HFFc6 (cell line): Measurements from ENCODE around the gene USP17L30. TPM values are rescaled to one million over a fixed set of nuclear protein-coding genes. Genes with fewer than 3 reads are reported as not detected.
"Not testable (repeated sequence)": the region's sequence is repeated elsewhere in the genome, so short reads cannot be mapped to it uniquely, and the experiment has no call there.

Experiments
- DNase-seq: peaks from one replicate; pipeline ENCODE4 v3.0.0-alpha.2; 2018
- H3K27ac Mint-ChIP-seq: 2 replicates; pipeline ENCODE4 v1.8.0; 2020; ENCODE audit warnings: mild to moderate bottlenecking, mixed read lengths
- H3K27me3 Mint-ChIP-seq: 2 replicates; pipeline ENCODE4 v1.8.0; 2021; ENCODE audit warnings: mild to moderate bottlenecking, moderate library complexity, mixed read lengths; ENCODE audit not compliant: insufficient read depth
- H3K36me3 Mint-ChIP-seq: 2 replicates; pipeline ENCODE4 v1.8.0; 2021; ENCODE audit warnings: low read depth, mixed read lengths
- H3K4me1 Mint-ChIP-seq: 2 replicates; pipeline ENCODE4 v1.8.0; 2020; ENCODE audit warnings: low read depth, mixed read lengths
- H3K4me3 Mint-ChIP-seq: 2 replicates; pipeline ENCODE4 v1.8.0; 2020; ENCODE audit warnings: mild to moderate bottlenecking, moderate library complexity, mixed read lengths
- H3K9me3 Mint-ChIP-seq: 2 replicates; pipeline ENCODE4 v1.8.0; 2020; ENCODE audit warnings: mild to moderate bottlenecking, mixed read lengths
- total RNA-seq, 6 experiments: library from RNA; stranded (reverse); fragmentation: NEBNext Ultra II Directional; extraction: Animal tissue kit (Norgen Biotek cat#: 25700); gene quantifications; 2 replicates in 1 of 6; 3 replicates in 5 of 6; pipeline ENCODE4 v1.2.3, GENCODE V29; 2021
- TF ChIP-seq, protein P1 (sequence below): fragments of 200-600 bp; sonication (generic); IDR thresholded peaks from 2 replicates; pipeline ENCODE4 v1.5.0; 2021; ENCODE audit warnings: antibody characterized with exemption, mild to moderate bottlenecking

USP17L30 gene
- total RNA-seq, 6 experiments from 2014 or later, result not detected

DNA sequence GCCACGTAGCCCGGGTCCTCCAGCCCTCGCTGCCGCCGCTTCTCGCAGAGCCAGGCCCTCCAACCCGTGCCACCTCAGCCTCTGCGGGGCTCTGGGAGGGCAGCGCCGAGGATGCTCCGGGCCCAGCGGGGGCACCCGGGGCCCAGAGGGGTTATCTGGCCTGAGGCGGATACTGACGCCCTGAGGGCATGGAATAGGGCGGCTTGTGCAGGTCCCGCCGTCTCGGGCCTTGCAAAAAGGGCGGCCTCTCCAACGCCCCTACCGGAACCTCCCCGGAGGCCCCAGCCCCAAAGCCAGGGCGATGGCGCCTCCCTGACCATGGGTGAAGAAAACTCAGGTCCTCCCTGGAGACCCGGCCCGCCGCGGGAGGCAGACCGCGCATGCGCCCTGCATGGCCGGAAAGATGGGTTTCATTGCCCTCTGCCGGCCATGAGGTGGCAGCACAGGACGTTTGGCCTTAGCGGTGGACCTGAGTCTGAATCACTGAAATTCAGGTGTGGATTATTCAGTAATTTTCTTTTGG is 18.1 kb downstream of the USP17L30 start:
- not testable (repeated sequence) for H3K4me3 Mint-ChIP-seq, H3K4me1 Mint-ChIP-seq

DNA sequence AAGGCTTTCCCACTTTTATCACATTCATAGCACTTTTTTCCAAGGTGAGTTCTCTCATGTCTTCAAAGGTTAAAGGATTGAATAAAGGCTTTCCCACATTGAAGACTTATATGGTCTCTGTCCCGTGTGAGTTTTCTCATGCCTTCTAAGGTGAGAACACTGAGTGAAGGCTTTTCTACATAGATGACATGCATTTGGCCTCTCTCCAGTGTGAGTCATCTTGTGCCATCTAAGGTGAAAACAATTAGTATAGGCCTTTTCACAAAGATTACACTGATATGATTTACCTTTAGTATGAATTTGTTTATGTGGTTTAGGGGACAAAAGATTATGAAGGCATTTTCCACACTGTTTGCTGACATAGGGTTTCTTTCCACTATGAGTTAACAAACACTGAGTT is 21.2 kb downstream of the USP17L30 start:
- DNase-seq, result no peak
- Mint-ChIP-seq H3K4me3 (no peak overlapping the region), H3K36me3 (no peaks in the 10 kb centered on the region), H3K27me3 (no peaks in the 10 kb centered on the region), H3K9me3 (peaks cover 16% of the 10 kb centered on the region), H3K27ac (no peak overlapping the region), H3K4me1 (no peaks in the 10 kb centered on the region)
- TF ChIP-seq, protein P1, sequence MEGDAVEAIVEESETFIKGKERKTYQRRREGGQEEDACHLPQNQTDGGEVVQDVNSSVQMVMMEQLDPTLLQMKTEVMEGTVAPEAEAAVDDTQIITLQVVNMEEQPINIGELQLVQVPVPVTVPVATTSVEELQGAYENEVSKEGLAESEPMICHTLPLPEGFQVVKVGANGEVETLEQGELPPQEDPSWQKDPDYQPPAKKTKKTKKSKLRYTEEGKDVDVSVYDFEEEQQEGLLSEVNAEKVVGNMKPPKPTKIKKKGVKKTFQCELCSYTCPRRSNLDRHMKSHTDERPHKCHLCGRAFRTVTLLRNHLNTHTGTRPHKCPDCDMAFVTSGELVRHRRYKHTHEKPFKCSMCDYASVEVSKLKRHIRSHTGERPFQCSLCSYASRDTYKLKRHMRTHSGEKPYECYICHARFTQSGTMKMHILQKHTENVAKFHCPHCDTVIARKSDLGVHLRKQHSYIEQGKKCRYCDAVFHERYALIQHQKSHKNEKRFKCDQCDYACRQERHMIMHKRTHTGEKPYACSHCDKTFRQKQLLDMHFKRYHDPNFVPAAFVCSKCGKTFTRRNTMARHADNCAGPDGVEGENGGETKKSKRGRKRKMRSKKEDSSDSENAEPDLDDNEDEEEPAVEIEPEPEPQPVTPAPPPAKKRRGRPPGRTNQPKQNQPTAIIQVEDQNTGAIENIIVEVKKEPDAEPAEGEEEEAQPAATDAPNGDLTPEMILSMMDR, result no peak

More for the DNA sequence above, 18.1 kb downstream of the USP17L30 start:
- TF ChIP-seq, protein P1, result peak; percentile 73
- not testable (repeated sequence) for H3K36me3 Mint-ChIP-seq, H3K27me3 Mint-ChIP-seq, H3K27ac Mint-ChIP-seq
- peaks cover 29% of the 10 kb centered on the region for H3K9me3 Mint-ChIP-seq
- DNase-seq, result peak; percentile 22

DNA sequence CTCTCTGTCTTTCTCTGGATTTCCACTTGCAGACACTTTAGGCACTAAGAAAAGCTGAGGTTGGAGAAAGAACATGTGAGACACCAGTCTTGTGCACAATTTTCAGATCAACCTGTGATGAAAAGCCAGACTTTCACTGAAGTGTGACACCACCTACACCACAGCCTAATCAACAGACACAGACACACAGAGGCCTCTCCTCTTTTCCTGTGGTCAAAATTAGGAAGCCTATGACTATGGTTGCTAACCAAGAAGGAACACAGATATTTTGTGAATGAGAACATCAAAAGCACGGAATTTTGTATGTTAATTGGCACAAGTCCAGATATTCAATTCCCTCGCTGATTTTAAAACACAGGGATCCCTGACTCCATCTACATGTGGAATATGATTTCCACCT is 26.1 kb downstream of the USP17L30 start:
- not testable (repeated sequence) for DNase-seq, H3K36me3 Mint-ChIP-seq, H3K4me1 Mint-ChIP-seq, H3K27me3 Mint-ChIP-seq, H3K4me3 Mint-ChIP-seq, H3K27ac Mint-ChIP-seq
- H3K9me3 Mint-ChIP-seq, result peaks cover 16% of the 10 kb centered on the region; the same call in 1 of the 2 replicates

DNA sequence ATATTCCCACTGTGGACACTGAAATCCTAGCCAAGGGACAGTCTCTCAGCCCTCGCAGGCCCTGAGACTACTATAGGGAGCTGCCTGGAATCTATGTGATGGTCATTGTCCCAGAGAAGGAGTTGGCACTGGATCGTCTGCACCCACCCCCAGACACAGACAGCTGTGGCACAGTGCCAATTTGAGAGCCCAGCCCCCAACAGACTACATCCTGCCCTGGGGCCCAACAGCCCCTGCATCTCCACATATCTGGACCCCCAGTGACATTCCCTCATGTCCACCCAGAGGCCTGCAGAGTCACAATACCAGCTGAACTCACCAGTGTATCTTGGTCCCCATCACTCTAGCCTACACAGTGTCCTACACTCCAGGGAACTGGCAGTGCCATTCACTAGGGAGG is 42.8 kb downstream of the USP17L30 start:
- H3K4me1 Mint-ChIP-seq, H3K36me3 Mint-ChIP-seq, DNase-seq, H3K4me3 Mint-ChIP-seq, H3K27ac Mint-ChIP-seq, H3K27me3 Mint-ChIP-seq: not testable (repeated sequence)
- H3K9me3 Mint-ChIP-seq, result peaks cover 47% of the 10 kb centered on the region

DNA sequence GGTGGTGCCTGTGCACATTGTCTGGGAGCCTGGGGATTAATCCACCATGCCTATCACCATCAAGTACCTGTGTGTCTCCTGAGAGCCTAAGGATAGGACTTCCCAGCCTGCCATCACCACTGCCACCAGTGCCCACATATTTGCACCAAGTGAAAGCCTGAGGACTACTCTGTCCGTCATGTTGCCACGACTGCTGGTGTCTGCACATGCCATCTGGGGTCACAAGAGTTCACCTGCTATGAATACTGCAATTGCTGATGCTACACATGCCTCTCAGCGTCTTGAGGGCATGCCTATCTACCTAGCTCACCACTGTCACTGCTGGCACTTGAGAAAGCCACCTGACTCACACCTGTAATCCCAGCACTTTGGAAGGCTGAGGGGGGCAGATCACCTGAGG is 43.6 kb downstream of the USP17L30 start:
- H3K27me3 Mint-ChIP-seq, result not testable (repeated sequence)
- peaks cover 47% of the 10 kb centered on the region for H3K9me3 Mint-ChIP-seq

DNA sequence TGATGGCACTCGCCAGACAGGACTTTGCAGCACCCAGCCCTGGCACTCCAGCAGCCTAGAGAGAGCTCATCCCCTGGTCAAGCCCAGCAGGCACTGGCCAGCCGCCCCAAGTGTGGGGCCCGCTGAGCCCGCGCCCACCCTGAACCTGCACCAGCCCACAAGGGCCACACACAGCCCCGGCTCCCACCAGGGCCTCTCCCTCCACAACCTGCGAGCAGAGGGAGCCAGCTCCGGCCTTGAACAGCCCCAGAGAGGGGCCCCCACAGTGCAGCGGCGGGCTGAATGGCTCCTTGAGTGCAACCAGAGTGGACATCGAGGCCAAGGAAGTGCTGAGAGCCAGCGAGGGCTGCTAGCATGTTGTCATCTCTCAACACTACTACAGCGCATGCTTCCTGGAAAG is 46.9 kb downstream of the USP17L30 start:
- no peaks in the 10 kb centered on the region for H3K27me3 Mint-ChIP-seq
- no peak overlapping the region for H3K4me3 Mint-ChIP-seq
- TF ChIP-seq, protein P1, result no peak
- no peak overlapping the region for H3K27ac Mint-ChIP-seq
- no peaks in the 10 kb centered on the region for H3K4me1 Mint-ChIP-seq
- DNase-seq, result no peak
- H3K36me3 Mint-ChIP-seq, result no peaks in the 10 kb centered on the region; the same call in 1 of the 2 replicates
- H3K9me3 Mint-ChIP-seq, result peaks cover 66% of the 10 kb centered on the region

More for the DNA sequence above, 43.6 kb downstream of the USP17L30 start:
- not testable (repeated sequence) for H3K4me1 Mint-ChIP-seq, DNase-seq, H3K36me3 Mint-ChIP-seq, H3K4me3 Mint-ChIP-seq, H3K27ac Mint-ChIP-seq

Other genes starting within 250 kb of the USP17L30 start
- gene FAM90A26, start 192.7 kb upstream of the USP17L30 start, total RNA-seq, result not detected
- not detected for gene USP17L10, start 152.5 kb upstream of the USP17L30 start, total RNA-seq
- under 1 TPM in 1 of 6 experiments, not detected in 5; 0.11 TPM for gene USP17L11, start 147.7 kb upstream of the USP17L30 start, total RNA-seq
- gene USP17L12, start 143.0 kb upstream of the USP17L30 start, total RNA-seq, result not detected
- not detected for gene USP17L13, start 138.2 kb upstream of the USP17L30 start, total RNA-seq
- gene USP17L15, start 128.7 kb upstream of the USP17L30 start, total RNA-seq, result not detected
- gene USP17L17, start 119.2 kb upstream of the USP17L30 start, total RNA-seq, result not detected
- gene USP17L18, start 114.5 kb upstream of the USP17L30 start, total RNA-seq, result not detected
- gene USP17L19, start 109.8 kb upstream of the USP17L30 start, total RNA-seq, result not detected
- gene USP17L20, start 105.0 kb upstream of the USP17L30 start, total RNA-seq, result not detected
- not detected for gene USP17L21, start 100.3 kb upstream of the USP17L30 start, total RNA-seq
- not detected for gene USP17L22, start 95.5 kb upstream of the USP17L30 start, total RNA-seq
- gene USP17L24, start 38.0 kb upstream of the USP17L30 start, total RNA-seq, result not detected
- gene USP17L25, start 33.2 kb upstream of the USP17L30 start, total RNA-seq, result not detected
- not detected for gene USP17L26, start 28.5 kb upstream of the USP17L30 start, total RNA-seq
- gene USP17L5, start 23.7 kb upstream of the USP17L30 start, total RNA-seq, result not detected
- not detected for gene USP17L27, start 19.0 kb upstream of the USP17L30 start, total RNA-seq
- not detected for gene USP17L28, start 14.2 kb upstream of the USP17L30 start, total RNA-seq
- not detected for gene USP17L29, start 9.5 kb upstream of the USP17L30 start, total RNA-seq
- not detected for gene DEFB131A, start 81.3 kb downstream of the USP17L30 start, total RNA-seq